ENCODE measurements around the gene ZNF667.

The ZNF667 gene

DNA sequence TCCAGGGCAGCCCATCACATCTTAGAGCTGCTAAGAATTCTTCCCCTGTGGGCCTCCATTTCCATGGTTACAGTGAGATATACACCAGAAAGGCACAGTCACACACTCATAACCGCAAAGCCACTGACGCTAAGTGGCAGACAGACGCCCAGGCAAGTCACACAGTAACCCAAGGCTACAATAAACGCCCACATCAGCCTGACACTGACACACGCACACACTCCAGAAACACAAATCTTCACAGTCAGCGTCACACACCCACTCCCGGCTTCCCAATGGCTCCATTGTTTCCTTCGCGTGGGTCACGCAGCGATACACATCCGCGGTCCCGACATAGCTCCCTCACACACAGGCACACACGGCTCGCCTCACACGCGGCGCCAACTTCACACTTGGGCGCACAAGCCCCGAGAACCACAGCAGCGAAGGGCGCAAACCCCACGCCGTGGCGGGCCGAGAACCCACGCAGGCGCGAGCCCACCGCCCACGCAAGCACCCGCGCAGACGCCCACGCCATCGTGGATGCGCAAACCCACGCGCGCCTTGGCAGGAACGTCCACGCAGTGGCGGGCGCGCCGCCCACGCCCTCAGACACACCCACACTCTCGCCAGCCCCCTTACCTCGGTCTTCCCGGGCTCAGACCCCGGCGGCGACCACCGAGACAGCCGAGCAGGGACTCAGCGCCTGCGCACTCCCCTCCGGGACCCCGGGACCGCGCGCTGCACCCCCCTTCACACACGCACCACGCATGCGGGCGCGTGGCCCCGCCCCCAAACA is at the start of gene ZNF667:
Gene ZNF667, minus strand, starts transcription at position 695 of the 778 bp plus-strand sequence. CDS start 14,975 bp downstream, outside the sequence.
- DNase-seq (ENCODE audit: insufficient read length, low spot score) (no peak), FAIRE-seq (no peak)
- no peak for TF ChIP-seq CTCF (IDR thresholded peaks at IDR 0.05; ENCODE audit: insufficient read depth, missing control alignments)

- no peak for FAIRE-seq
- TF ChIP-seq CTCF (IDR thresholded peaks at IDR 0.05; ENCODE audit: insufficient read depth, missing control alignments) = no peak
- DNase-seq (ENCODE audit: insufficient read length, low spot score) = no peak
Measured at GRCh38 chr19:56525214-56525860, 48.2 kb upstream of the ZNF667 start.

- no peak for FAIRE-seq
- DNase-seq (ENCODE audit: insufficient read length, low spot score) = no peak
- TF ChIP-seq CTCF (IDR thresholded peaks at IDR 0.05; ENCODE audit: insufficient read depth, missing control alignments) = no peak
Measured at GRCh38 chr19:56508290-56508778, 31.2 kb upstream of the ZNF667 start.

- DNase-seq (ENCODE audit: insufficient read length, low spot score) = peak; percentile 81
- FAIRE-seq = no peak
- no peak for TF ChIP-seq CTCF (IDR thresholded peaks at IDR 0.05; ENCODE audit: insufficient read depth, missing control alignments)
Measured at GRCh38 chr19:56507446-56508289, 30.5 kb upstream of the ZNF667 start, which contains the start of gene ZNF471. ZNF471 (plus strand) TSS chr19:56507855; CDS start chr19:56511572, 3,717 bp downstream.

DNA sequence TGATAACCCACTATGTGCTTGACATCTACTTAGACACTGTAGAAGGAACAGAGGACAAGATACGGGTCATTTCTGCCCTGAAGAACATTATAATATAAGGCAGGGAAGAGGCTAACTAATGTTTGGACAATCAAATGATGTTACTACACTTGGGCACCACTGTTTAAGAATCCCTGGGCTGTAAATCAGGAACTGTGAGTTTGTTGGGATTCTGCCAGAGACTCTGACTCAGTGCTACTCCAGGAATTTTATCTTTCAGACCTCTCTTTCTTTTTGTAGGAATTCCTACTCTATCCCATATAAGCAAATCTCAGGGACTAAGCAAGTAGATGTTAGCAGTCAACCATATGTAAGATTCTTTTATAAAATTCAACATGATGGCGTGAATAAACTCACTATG is 27.4 kb upstream of the ZNF667 start:
- DNase-seq (ENCODE audit: insufficient read length, low spot score) (no peak), FAIRE-seq (no peak)
- TF ChIP-seq CTCF (IDR thresholded peaks at IDR 0.05; ENCODE audit: insufficient read depth, missing control alignments) = no peak

DNA sequence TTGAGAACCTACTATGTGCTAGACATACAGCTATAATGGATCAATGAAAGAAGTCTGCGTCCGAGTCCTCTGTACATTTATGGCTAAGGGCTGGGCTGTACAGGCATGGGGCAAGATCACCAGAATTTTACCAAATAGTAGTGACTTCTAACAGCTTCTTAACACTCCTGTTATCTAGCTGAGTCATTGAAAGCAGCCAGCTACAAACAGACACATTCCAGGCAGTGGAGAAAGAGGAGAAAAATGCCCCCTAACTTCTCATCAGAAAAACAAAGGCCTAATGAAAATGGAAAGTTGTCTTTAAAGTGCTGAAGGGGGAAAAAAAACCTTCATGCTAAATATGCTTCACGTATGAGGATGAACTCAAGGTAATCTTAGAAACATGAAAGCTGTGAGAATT is 14.3 kb upstream of the ZNF667 start:
- FAIRE-seq (no peak), DNase-seq (ENCODE audit: insufficient read length, low spot score) (no peak)
- TF ChIP-seq CTCF (IDR thresholded peaks at IDR 0.05; ENCODE audit: insufficient read depth, missing control alignments) = no peak
